IMR-90 (cell line): ENCODE results near the gene CAMK2G. TPM values are rescaled to one million over a fixed set of nuclear protein-coding genes. Genes with fewer than 3 reads are reported as not detected.

ENCODE experiments used
- ATAC-seq: fragments of 200-7000 bp; cut with Tn5 transposase; 2 replicates; pipeline ENCODE4 v1.9.1; 2020; ENCODE audit warnings: low read depth, mild to moderate bottlenecking, moderate library complexity
- BruUV-seq: library from RNA; stranded (reverse); fragments of 400-500 nt; replicated peaks from 2 replicates; lab custom pipeline; 2021; lab: Mats Ljungman, UMichigan
- CTCF ChIA-PET: fragments of 300-600 bp; formaldehyde crosslinking; extraction: SDS; loops from one replicate; lab custom pipeline; 2021; ENCODE audit warnings: antibody characterized with exemption; lab: Yijun Ruan, JAX
- POLR2A ChIA-PET: fragments of 300-600 bp; sonication (Branson Sonifier 250); formaldehyde crosslinking; loops from one replicate; lab custom pipeline; 2022; ENCODE audit warnings: antibody characterized with exemption; ENCODE audit not compliant: unreplicated experiment; lab: Charles Lee
- DNase-seq: peaks from one replicate; pipeline ENCODE4 v3.0.0; 2013
- H2AFZ ChIP-seq: replicated peaks from 2 replicates; pipeline ENCODE3; 2013; ENCODE audit warnings: low read length, mild to moderate bottlenecking; ENCODE audit not compliant: poor library complexity
- H2AK5ac ChIP-seq: 2 replicates; pipeline ENCODE4 v1.6.1; 2013; ENCODE audit warnings: low read depth, low read length, inconsistent platforms
- H2AK9ac ChIP-seq: replicated peaks from 2 replicates; pipeline ENCODE3; 2013; ENCODE audit warnings: mild to moderate bottlenecking, low read depth, low read length, moderate library complexity; ENCODE audit not compliant: poor library complexity
- H2BK120ac ChIP-seq: 2 replicates; pipeline ENCODE4 v1.6.1; 2013; ENCODE audit warnings: low read depth, low read length, inconsistent platforms
- H2BK15ac ChIP-seq: 3 replicates; pipeline ENCODE4 v1.6.1; 2013; ENCODE audit warnings: low read depth, low read length, inconsistent platforms
- H2BK20ac ChIP-seq: 2 replicates; pipeline ENCODE4 v1.6.1; 2013; ENCODE audit warnings: low read depth, mild to moderate bottlenecking, inconsistent platforms, low read length, moderate library complexity
- H2BK5ac ChIP-seq: 2 replicates; pipeline ENCODE4 v1.6.1; 2013; ENCODE audit warnings: mild to moderate bottlenecking, low read depth, low read length, inconsistent platforms; ENCODE audit not compliant: poor library complexity, severe bottlenecking
- H3K14ac ChIP-seq: replicated peaks from 2 replicates; pipeline ENCODE4 v1.6.1; 2013; ENCODE audit warnings: low read depth, low read length, inconsistent platforms
- H3K18ac ChIP-seq: 2 replicates; pipeline ENCODE4 v1.6.1; 2013; ENCODE audit warnings: low read depth, low read length, control low read depth
- H3K23ac ChIP-seq: 2 replicates; pipeline ENCODE4 v1.6.1; 2013; ENCODE audit warnings: low read depth, low read length, inconsistent platforms
- H3K27ac ChIP-seq: 2 replicates; pipeline ENCODE4 v1.5.1; 2013; ENCODE audit warnings: mild to moderate bottlenecking, control low read depth, low read length; ENCODE audit not compliant: insufficient read depth
- H3K27me3 ChIP-seq: 2 replicates; pipeline ENCODE4 v1.6.1; 2013; ENCODE audit warnings: low read length; ENCODE audit not compliant: control insufficient read depth, insufficient read depth
- H3K36me3 ChIP-seq: 2 replicates; pipeline ENCODE4 v1.6.1; 2013; ENCODE audit warnings: low read length, mixed read lengths; ENCODE audit not compliant: control insufficient read depth, insufficient read depth
- H3K4ac ChIP-seq: 2 replicates; pipeline ENCODE4 v1.6.1; 2013; ENCODE audit warnings: low read depth, low read length, inconsistent platforms
- H3K4me1 ChIP-seq: 2 replicates; pipeline ENCODE4 v1.6.1; 2013; ENCODE audit warnings: low read length, mixed read lengths; ENCODE audit not compliant: control insufficient read depth, insufficient read depth
- H3K4me2 ChIP-seq: 2 replicates; pipeline ENCODE4 v1.6.1; 2013; ENCODE audit warnings: low read depth, mild to moderate bottlenecking, control low read depth, low read length, moderate library complexity
- H3K4me3 ChIP-seq: 2 replicates; pipeline ENCODE4 v1.5.1; 2013; ENCODE audit warnings: low read depth, mild to moderate bottlenecking, control low read depth, low read length, moderate library complexity; ENCODE audit not compliant: insufficient read depth
- H3K56ac ChIP-seq: 2 replicates; pipeline ENCODE4 v1.6.1; 2013; ENCODE audit warnings: low read length, inconsistent platforms; ENCODE audit not compliant: insufficient read depth; ENCODE audit errors: extremely low read depth
- H3K79me1 ChIP-seq, 2 experiments: 2 replicates each; pipeline ENCODE4 v1.6.1; 2013; ENCODE audit warnings: low read length in 2 of 2, inconsistent platforms in 1 of 2, low read depth in 1 of 2
- H3K9ac ChIP-seq: 2 replicates; pipeline ENCODE4 v1.6.1; 2013; ENCODE audit warnings: low read depth, low read length, control low read depth
- H3K9me1 ChIP-seq: 2 replicates; pipeline ENCODE4 v1.6.1; 2013; ENCODE audit warnings: low read length, inconsistent platforms; ENCODE audit not compliant: insufficient read depth
- H3K9me3 ChIP-seq: 2 replicates; pipeline ENCODE4 v1.6.1; 2013; ENCODE audit warnings: low read length; ENCODE audit not compliant: control insufficient read depth, insufficient read depth
- H4K20me1 ChIP-seq: 2 replicates; pipeline ENCODE4 v1.6.1; 2013; ENCODE audit warnings: low read length, inconsistent platforms; ENCODE audit not compliant: insufficient read depth
- H4K5ac ChIP-seq: 2 replicates; pipeline ENCODE4 v1.6.1; 2013; ENCODE audit warnings: mild to moderate bottlenecking, low read depth, low read length, control low read depth
- H4K8ac ChIP-seq, 2 experiments: 2 replicates each; pipeline ENCODE4 v1.6.1; 2013; ENCODE audit warnings: low read depth in 2 of 2, low read length in 2 of 2, control low read depth in 1 of 2, inconsistent platforms in 1 of 2
- H4K91ac ChIP-seq: 2 replicates; pipeline ENCODE4 v1.6.1; 2013; ENCODE audit warnings: low read depth, low read length, inconsistent platforms; ENCODE audit not compliant: insufficient read depth
- BHLHE40 ChIP-seq: fragments of 150-350 bp; IDR thresholded peaks from 2 replicates; pipeline ENCODE4 v1.6.1; 2016; ENCODE audit warnings: mild to moderate bottlenecking, low read depth, low read length
- CEBPB ChIP-seq: IDR thresholded peaks from 2 replicates; pipeline ENCODE4 v1.6.1; 2012; ENCODE audit warnings: low read depth, low read length, improper control_type of control experiment
- CHD1 ChIP-seq: IDR thresholded peaks from 2 replicates; pipeline ENCODE4 v1.6.1; 2012; ENCODE audit warnings: low read depth, low read length, improper control_type of control experiment
- FOS ChIP-seq: fragments of 150-350 bp; IDR thresholded peaks from 2 replicates; pipeline ENCODE4 v1.6.1; 2016; ENCODE audit warnings: low read depth, low read length
- MAFK ChIP-seq: IDR thresholded peaks from 2 replicates; pipeline ENCODE4 v1.6.1; 2012; ENCODE audit warnings: low read depth, low read length, improper control_type of control experiment
- MAZ ChIP-seq: IDR thresholded peaks from 2 replicates; pipeline ENCODE4 v1.6.1; 2012; ENCODE audit warnings: low read depth, mild to moderate bottlenecking, low read length, improper control_type of control experiment, moderate library complexity, borderline replicate concordance
- RCOR1 ChIP-seq: IDR thresholded peaks from 2 replicates; pipeline ENCODE4 v1.6.1; 2012; ENCODE audit warnings: mild to moderate bottlenecking, low read length, improper control_type of control experiment; ENCODE audit not compliant: insufficient replicate concordance
- RFX5 ChIP-seq: IDR thresholded peaks from 2 replicates; pipeline ENCODE4 v1.8.0; 2012; ENCODE audit warnings: low read depth, mild to moderate bottlenecking, low read length, moderate library complexity
- SMC3 ChIP-seq: fragments of 150-350 bp; IDR thresholded peaks from 2 replicates; pipeline ENCODE4 v1.6.1; 2016; ENCODE audit warnings: low read depth, mild to moderate bottlenecking, antibody characterized with exemption, low read length, moderate library complexity
- WGBS, 2 experiments: methylation state at CpG; one replicate each; pipeline versions ENCODE4 v1.1.5 to v1.1.7; 2013; ENCODE audit warnings: missing lambda C conversion rate in 2 of 2; ENCODE audit not compliant: insufficient read length in 1 of 2; ENCODE audit errors: extremely low coverage in 2 of 2; 5-methylcytosine and 5-hydroxymethylcytosine counted together
- dilution Hi-C: fragments of 300-500 bp; cut with HindIII; formaldehyde crosslinking; loops from one replicate; pipeline ENCODE4 v1.14.3; 2018; ENCODE audit warnings: low sequenced_read_pairs; ENCODE audit not compliant: unreplicated experiment
- in situ Hi-C: fragments of 300-500 bp; cut with MboI; formaldehyde crosslinking; loops from 3 replicates; pipeline ENCODE4 v1.14.3; 2019; ENCODE audit warnings: low sequenced_read_pairs, inconsistent platforms, mixed read lengths
- intact Hi-C: fragments of 100-400 bp; cut with micrococcal nuclease; formaldehyde crosslinking; loops from 2 replicates; pipeline ENCODE4 v1.10.0; 2022
- polyA plus RNA-seq, 3 experiments: library from polyadenylated mRNA; depleted of rRNA; stranded (reverse); fragments of >200 nt; gene quantifications; 2 replicates each; pipeline ENCODE4 v1.2.3, GENCODE V29; 2012; ENCODE audit warnings: low replicate concordance in 1 of 3
- total RNA-seq: library from RNA; depleted of rRNA; stranded (reverse); fragments of >200 nt; gene quantifications from 2 replicates; pipeline ENCODE4 v1.2.3, GENCODE V29; 2012
- TF ChIP-seq, protein P1 (sequence below): fragments of 150-350 bp; IDR thresholded peaks from 2 replicates; pipeline ENCODE4 v1.6.1; 2017; ENCODE audit warnings: mild to moderate bottlenecking, antibody characterized with exemption, low read length, low read depth
- TF ChIP-seq, protein P2 (sequence below): conservative IDR thresholded peaks from 2 replicates; pipeline ENCODE4 v1.5.1; 2012; ENCODE audit warnings: mild to moderate bottlenecking, low read depth, low read length, improper control_type of control experiment
- TF ChIP-seq, protein P3 (sequence below): fragments of 150-350 bp; IDR thresholded peaks from 2 replicates; pipeline ENCODE4 v1.6.1; 2016; ENCODE audit warnings: low read depth, mild to moderate bottlenecking, low read length, moderate library complexity, borderline replicate concordance

The CAMK2G gene
- total and polyA plus RNA-seq, 2 of the 4 experiments (the other 2 are of a cell fraction): 20.4 to 25.4 TPM

DNA sequence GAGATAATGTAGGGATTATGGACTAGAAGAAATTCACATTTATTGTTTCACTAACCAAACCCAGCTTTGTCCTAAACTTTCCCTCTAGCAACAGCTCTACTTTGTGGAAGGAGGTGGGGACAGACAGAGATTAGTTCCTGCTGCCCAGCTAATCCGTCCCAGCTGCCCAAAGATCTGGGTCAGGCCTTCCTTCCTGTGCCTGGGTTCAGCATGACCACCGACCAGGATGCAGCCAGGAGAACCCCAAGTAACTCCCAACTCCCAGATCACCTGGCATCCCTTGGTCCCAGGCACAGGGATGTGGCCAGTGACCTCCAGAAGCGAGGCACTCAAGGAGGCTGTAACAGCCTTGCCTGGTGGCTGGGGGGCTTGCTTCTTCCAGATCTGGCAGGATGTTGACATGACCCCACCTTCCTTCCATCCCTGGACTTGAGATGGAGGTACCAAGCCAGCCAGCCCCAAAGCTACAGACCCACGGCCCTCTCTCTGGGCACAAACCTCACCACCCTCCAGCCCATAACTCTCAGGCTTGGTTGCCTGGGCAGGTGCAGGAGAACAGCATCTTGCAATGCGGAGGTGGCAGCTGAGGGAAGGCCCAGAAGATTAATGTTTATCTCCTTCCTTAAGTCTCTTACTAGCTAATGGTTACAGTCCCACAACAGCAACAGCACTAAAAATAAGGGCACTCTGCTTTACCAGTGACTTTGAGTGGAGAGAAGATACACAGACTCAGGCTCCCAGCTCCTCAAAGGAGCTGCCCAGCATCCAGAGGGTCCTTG, 11.1 kb downstream of the CAMK2G start:
- Histone ChIP-seq H2AK9ac (no peak overlapping the region), H3K4me2 (no peak overlapping the region), H3K4me3 (no peak overlapping the region), H4K8ac (no peak overlapping the region), H2BK20ac (no peak overlapping the region), H3K23ac (no peak overlapping the region; the same call in 1 of the 2 replicates), H3K9ac (no peak overlapping the region), H3K18ac (no peak overlapping the region), H3K9me3 (no peaks in the 10 kb centered on the region), H3K27ac (no peak overlapping the region), H2AK5ac (no peak overlapping the region), H2BK15ac (no peak overlapping the region), H3K56ac (no peak overlapping the region), H4K20me1 (peaks cover 22% of the 10 kb centered on the region; the same call in 1 of the 2 replicates), H3K27me3 (no peaks in the 10 kb centered on the region), H3K14ac (no peak overlapping the region), H3K9me1 (peaks cover 11% of the 10 kb centered on the region), H4K91ac (no peak overlapping the region), H3K36me3 (peaks cover 42% of the 10 kb centered on the region), H3K79me1 (peaks cover 18 to 70% of the 10 kb centered on the region in 2 experiments), H4K5ac (no peak overlapping the region), H2BK5ac (no peak overlapping the region), H3K4me1 (peaks cover 9% of the 10 kb centered on the region), H2BK120ac (no peak overlapping the region), H3K4ac (no peak overlapping the region), H2AFZ (no peak overlapping the region)
- dilution Hi-C loops: no loop called here
- ChIA-PET POLR2A (no interaction called here), CTCF (interaction anchor here (0.7 to 1.0 kb wide), 2 partner anchors 17 to 218 kb away, joined by 3 read pairs; no protein-coding TSS in a partner anchor)
- WGBS, 2 experiments: no CpG with 5 or more reads among the region's 5 CpGs
- BruUV-seq: no TSS peak
- in situ Hi-C loops: no loop called here
- DNase-seq (no peak), ATAC-seq (no peak)
- no peak for TF ChIP-seq MAFK
- no peak for TF ChIP-seq MAZ
- TF ChIP-seq, protein P1, sequence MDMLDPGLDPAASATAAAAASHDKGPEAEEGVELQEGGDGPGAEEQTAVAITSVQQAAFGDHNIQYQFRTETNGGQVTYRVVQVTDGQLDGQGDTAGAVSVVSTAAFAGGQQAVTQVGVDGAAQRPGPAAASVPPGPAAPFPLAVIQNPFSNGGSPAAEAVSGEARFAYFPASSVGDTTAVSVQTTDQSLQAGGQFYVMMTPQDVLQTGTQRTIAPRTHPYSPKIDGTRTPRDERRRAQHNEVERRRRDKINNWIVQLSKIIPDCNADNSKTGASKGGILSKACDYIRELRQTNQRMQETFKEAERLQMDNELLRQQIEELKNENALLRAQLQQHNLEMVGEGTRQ: no peak
- TF ChIP-seq FOS: no peak
- TF ChIP-seq, protein P2, sequence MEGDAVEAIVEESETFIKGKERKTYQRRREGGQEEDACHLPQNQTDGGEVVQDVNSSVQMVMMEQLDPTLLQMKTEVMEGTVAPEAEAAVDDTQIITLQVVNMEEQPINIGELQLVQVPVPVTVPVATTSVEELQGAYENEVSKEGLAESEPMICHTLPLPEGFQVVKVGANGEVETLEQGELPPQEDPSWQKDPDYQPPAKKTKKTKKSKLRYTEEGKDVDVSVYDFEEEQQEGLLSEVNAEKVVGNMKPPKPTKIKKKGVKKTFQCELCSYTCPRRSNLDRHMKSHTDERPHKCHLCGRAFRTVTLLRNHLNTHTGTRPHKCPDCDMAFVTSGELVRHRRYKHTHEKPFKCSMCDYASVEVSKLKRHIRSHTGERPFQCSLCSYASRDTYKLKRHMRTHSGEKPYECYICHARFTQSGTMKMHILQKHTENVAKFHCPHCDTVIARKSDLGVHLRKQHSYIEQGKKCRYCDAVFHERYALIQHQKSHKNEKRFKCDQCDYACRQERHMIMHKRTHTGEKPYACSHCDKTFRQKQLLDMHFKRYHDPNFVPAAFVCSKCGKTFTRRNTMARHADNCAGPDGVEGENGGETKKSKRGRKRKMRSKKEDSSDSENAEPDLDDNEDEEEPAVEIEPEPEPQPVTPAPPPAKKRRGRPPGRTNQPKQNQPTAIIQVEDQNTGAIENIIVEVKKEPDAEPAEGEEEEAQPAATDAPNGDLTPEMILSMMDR: no peak
- TF ChIP-seq SMC3: no peak
- TF ChIP-seq, protein P3, sequence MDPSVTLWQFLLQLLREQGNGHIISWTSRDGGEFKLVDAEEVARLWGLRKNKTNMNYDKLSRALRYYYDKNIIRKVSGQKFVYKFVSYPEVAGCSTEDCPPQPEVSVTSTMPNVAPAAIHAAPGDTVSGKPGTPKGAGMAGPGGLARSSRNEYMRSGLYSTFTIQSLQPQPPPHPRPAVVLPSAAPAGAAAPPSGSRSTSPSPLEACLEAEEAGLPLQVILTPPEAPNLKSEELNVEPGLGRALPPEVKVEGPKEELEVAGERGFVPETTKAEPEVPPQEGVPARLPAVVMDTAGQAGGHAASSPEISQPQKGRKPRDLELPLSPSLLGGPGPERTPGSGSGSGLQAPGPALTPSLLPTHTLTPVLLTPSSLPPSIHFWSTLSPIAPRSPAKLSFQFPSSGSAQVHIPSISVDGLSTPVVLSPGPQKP: no peak
- TF ChIP-seq BHLHE40: no peak
- no peak for TF ChIP-seq CHD1
- no peak for TF ChIP-seq CEBPB
- TF ChIP-seq RFX5: no peak
- TF ChIP-seq RCOR1: no peak
- intact Hi-C loops: no loop called here
